ENCODE results near the gene MATCAP1. TPM values are rescaled to one million over a fixed set of nuclear protein-coding genes. Genes with fewer than 3 reads are reported as not detected.
A peak's percentile ranks its signal among the peaks of the same experiment; 100 is the strongest.

The MATCAP1 gene
- total RNA-seq, 2 donors from 2014 or later, result 16.0 to 19.7 TPM

DNA sequence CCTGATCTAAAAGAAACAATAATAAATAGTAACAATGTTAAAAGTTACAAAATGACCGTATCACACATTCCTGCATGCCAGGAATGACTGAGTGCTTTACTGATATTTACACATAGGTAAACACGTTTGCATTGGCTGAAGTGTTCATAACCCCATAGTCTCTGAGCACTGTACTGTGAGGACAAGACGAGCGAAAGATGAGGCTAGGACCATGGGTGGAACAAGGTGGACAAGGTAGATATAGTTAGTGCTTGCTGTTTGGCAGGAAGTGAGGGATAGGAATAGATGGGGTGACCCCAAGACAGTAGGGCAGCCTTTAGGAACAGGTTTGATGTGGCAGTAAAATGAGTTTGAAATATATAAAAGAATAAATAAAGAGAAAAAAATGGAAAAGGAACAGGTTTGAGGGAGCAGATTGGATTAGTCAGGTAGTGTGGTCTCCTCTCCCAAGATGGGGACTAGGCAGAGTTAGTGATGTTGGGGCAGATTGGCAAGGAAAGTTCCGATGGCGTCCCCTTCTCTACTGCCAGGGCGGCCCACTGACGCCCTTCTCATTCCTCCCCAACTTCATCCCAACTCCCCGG is 7.7 kb upstream of the MATCAP1 start:
- peaks cover 29% of the 10 kb centered on the region for H3K4me1 Mint-ChIP-seq
- peak overlapping the region; percentile 94 for H3K4me3 Mint-ChIP-seq
- no peaks in the 10 kb centered on the region for H3K27me3 Mint-ChIP-seq
- peaks cover 3% of the 10 kb centered on the region for H3K9me3 ChIP-seq (ENCODE audit: control insufficient read depth, low read length, poor library complexity, severe bottlenecking)
- DNase-seq (no peak), ATAC-seq (no peak)
- H3K27ac Mint-ChIP-seq, result peak overlapping the region; percentile 81
- peaks cover 3% of the 10 kb centered on the region for H3K36me3 Mint-ChIP-seq (ENCODE audit: low read depth)

DNA sequence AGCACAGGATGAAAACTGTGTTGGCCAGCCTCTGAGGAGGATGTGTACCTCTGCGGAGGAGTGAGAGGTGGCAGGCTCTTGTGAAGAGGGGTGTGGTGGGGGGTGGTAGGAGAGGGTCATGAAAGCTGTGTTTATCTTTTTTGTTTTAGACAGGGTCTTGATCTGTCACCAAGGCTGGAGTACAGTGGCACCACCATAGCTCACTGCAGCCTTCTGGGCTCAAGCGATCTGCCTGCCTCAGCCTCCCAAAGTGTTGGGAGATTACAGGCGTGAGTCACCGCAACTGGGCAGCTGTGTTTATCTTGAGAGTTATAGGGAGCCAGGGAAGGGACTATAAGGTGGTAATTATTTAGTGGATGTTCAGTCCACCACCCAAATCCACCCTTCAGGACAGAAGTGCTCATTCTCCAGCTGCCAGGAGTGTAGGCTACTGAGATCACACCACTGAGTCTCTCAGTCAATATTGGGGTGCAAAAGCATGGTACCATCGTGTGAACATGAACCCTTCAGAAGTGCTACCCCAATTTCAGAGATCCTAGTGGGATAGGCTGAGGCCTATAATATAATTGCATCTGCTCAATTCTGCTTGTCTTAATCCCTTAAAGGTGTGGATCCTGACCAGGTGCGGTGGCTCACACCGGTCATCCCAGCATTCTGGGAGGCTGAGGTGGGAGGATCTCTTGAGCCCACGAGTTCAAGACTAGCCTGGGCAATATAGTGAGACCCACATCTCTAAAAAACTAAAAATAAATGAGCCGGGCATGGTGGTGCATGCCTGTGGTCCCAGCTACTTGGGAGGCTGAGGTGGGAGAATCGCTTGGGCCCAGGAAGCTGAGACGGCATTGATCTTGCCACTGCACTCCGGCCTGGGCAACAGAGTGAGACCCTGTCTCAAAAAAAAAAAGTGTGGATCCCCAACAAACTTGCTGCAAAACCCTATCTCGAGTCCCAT is 7.0 kb upstream of the MATCAP1 start:
- H3K4me1 Mint-ChIP-seq, result peaks cover 24% of the 10 kb centered on the region
- no peaks in the 10 kb centered on the region for H3K36me3 Mint-ChIP-seq (ENCODE audit: low read depth)
- peaks cover 3% of the 10 kb centered on the region for H3K9me3 ChIP-seq (ENCODE audit: control insufficient read depth, low read length, poor library complexity, severe bottlenecking)
- H3K27ac Mint-ChIP-seq, result peak overlapping the region; percentile 81
- H3K4me3 Mint-ChIP-seq, result no peak overlapping the region
- DNase-seq (no peak), ATAC-seq (no peak)
- H3K27me3 Mint-ChIP-seq, result no peaks in the 10 kb centered on the region

DNA sequence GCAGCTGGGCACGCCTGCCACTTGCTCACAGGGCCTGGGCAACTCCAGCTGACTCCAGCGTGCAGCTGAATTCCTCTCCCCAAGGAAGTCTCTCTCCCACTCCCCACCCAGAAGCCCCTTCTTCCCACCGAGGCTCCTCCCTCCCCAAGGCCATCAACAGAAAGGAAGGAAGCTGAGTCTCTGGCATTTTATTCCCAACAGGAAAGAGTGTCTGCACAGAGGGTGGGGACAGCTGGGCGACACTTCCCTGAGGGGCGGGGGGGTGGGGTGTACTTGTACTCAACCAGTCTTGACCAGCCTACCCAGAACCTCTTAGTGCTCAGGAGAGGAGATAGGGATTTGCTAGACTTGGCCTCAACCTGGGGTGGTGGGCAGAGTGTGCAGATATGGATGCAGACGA is 6.3 kb upstream of the MATCAP1 start, which contains the start of gene EXOC3L1:
Gene EXOC3L1, minus strand, starts transcription at position 96 of the 400 bp plus-strand sequence. CDS start 460 bp downstream, outside the sequence.
- ATAC-seq, result no peak

DNA sequence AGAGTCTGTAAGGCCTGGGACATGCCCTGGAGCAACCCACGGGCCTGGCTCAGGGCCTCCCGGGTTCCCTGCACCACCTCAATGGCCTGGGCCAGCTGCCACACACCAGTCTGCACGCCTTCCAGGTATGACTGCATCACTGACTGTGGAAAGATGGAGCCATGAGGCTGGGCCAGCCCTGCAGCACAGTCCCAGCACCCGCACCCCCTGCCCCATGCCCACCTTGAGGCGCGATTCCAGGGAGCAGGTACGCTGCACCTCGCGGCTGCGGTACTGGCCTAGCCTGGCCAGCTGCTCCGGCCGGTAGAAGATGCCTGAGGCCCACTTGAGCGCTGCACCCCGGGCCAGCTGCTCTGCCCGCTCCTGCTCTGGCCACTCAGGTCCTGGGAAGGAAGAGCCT is 5.0 kb upstream of the MATCAP1 start:
- peaks cover 3% of the 10 kb centered on the region for H3K9me3 ChIP-seq (ENCODE audit: control insufficient read depth, low read length, poor library complexity, severe bottlenecking)
- DNase-seq, result no peak
- Mint-ChIP-seq H3K4me3 (no peak overlapping the region), H3K36me3 (ENCODE audit: low read depth) (no peaks in the 10 kb centered on the region), H3K27ac (no peak overlapping the region), H3K4me1 (peaks cover 25% of the 10 kb centered on the region), H3K27me3 (peaks cover 6% of the 10 kb centered on the region)
- ATAC-seq, result no peak

More for the DNA sequence above, 6.3 kb upstream of the MATCAP1 start, which contains the start of gene EXOC3L1:
- H3K27me3 Mint-ChIP-seq, result peaks cover 6% of the 10 kb centered on the region
- H3K36me3 Mint-ChIP-seq (ENCODE audit: low read depth), result no peaks in the 10 kb centered on the region
- peaks cover 3% of the 10 kb centered on the region for H3K9me3 ChIP-seq (ENCODE audit: control insufficient read depth, low read length, poor library complexity, severe bottlenecking)
- no peak within 1 kb of the TSS for H3K27ac Mint-ChIP-seq
- no peak for DNase-seq
- H3K4me3 Mint-ChIP-seq, result no peak within 1 kb of the TSS
- peaks cover 28% of the 10 kb centered on the region for H3K4me1 Mint-ChIP-seq

DNA sequence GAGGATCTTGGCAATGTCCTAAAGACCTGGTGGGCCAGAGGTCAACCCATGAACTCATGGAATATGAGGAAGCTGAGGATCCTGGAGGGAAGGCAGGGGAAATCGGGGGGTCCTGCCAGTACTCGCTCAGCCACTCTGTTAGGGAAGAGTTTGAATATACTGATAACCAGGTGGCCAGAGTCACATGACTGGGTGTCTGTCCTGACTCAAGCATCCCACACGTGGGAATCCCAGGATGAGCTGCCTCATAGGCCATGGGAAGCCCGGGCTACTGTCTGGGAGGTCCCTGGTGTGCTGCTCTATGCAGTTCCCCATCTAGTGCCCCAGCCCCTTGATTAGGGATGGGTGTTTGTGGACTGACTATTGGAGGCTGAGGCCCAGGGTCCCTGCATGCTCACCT is 4.6 kb upstream of the MATCAP1 start:
- peaks cover 21% of the 10 kb centered on the region for H3K4me1 Mint-ChIP-seq
- no peaks in the 10 kb centered on the region for H3K36me3 Mint-ChIP-seq (ENCODE audit: low read depth)
- peaks cover 3% of the 10 kb centered on the region for H3K9me3 ChIP-seq (ENCODE audit: control insufficient read depth, low read length, poor library complexity, severe bottlenecking)
- H3K4me3 Mint-ChIP-seq, result no peak overlapping the region
- H3K27me3 Mint-ChIP-seq, result peaks cover 6% of the 10 kb centered on the region
- ATAC-seq (no peak), DNase-seq (no peak)
- no peak overlapping the region for H3K27ac Mint-ChIP-seq

DNA sequence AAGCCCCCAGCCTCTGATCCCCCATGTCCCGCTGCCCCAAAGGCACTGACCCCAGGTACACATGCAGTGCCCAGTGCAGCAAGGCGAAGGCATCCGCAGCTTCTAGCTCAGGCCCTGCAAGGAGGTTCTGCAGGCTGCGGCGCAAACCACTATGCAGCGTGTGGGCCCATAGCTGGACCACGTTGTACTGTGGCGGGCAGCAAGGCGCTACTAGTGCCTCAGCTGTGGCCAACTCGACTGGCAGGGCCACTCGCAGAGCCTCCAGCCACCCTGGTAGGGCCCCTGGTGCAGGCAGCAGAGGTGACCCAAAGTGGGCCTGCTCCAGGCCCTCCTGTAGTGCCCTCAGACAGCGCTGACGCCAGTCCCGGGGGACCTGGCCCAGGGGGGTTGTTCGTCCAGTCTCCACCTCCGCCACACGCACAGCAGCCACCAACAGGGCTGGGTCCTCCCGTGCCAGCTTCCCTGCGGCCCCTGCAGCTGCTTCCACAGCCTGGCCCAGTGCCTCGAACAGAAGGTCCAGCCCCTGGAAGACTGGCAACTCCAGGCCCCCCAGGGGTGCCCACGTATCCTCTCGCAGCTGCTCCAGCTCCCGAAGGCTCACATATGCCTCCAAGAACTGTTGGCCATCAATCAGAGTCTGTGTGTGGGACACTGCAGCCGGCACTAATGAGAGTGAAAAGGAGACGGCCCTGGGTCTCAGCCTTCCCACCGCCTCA is 3.6 kb upstream of the MATCAP1 start:
- H3K9me3 ChIP-seq (ENCODE audit: control insufficient read depth, low read length, poor library complexity, severe bottlenecking), result peaks cover under 1% of the 10 kb centered on the region
- ATAC-seq (no peak), DNase-seq (no peak)
- Mint-ChIP-seq H3K4me3 (no peak overlapping the region), H3K4me1 (peaks cover 16% of the 10 kb centered on the region), H3K36me3 (ENCODE audit: low read depth) (no peaks in the 10 kb centered on the region), H3K27me3 (peaks cover 6% of the 10 kb centered on the region), H3K27ac (no peak overlapping the region)

DNA sequence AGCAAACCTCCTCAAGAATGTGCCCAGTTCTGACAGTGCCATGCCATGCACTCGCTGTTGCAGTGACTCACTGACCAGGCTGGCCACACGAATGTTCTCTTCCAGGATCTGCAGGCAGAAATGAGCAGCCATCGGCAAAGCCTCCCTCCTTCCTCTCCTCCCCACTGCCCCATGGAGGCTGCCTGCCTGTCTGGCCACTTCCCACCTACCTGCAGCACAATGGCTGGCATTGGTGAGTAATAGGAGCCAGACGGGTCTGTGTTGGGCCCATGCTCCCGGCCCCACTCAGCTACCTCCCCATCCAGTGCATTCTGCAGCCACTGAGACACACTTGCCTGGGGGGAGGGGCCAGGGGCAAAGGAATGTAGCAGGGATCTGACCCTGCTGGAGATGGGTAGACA is 2.8 kb upstream of the MATCAP1 start:
- ATAC-seq, result no peak
- H3K27me3 Mint-ChIP-seq, result peaks cover 6% of the 10 kb centered on the region
- no peak overlapping the region for H3K4me3 Mint-ChIP-seq
- H3K27ac Mint-ChIP-seq, result no peak overlapping the region
- no peaks in the 10 kb centered on the region for H3K9me3 ChIP-seq (ENCODE audit: control insufficient read depth, low read length, poor library complexity, severe bottlenecking)
- peaks cover 12% of the 10 kb centered on the region for H3K4me1 Mint-ChIP-seq
- no peak for DNase-seq
- H3K36me3 Mint-ChIP-seq (ENCODE audit: low read depth), result no peaks in the 10 kb centered on the region

DNA sequence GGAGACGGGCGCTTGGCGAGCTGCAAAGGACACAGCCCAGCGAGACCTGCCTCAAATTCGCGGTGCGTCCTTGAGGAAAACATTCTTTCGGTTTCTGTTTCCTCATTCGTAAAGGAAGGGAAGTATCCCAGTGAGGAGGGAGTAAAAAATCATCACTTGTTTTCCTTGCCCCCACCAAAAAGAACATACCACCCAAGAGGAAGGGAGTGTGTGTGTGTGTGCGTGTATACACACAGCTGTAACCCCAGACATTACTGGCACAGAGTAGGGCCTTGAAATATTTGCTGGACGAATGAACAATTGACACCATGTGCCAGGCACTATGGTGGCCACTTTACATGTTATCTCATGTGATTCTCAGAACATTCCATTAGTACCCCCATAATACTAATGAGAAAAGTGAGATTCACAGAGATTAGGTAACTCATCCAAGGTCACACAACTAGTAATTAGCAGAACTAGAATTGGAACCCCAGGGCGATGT is 1.9 kb upstream of the MATCAP1 start:
- DNase-seq (no peak), ATAC-seq (no peak)
- Mint-ChIP-seq H3K36me3 (ENCODE audit: low read depth) (no peaks in the 10 kb centered on the region), H3K27ac (peak overlapping the region; percentile 83), H3K27me3 (peaks cover 6% of the 10 kb centered on the region), H3K4me1 (peaks cover 9% of the 10 kb centered on the region), H3K4me3 (peak overlapping the region; percentile 96)
- no peaks in the 10 kb centered on the region for H3K9me3 ChIP-seq (ENCODE audit: control insufficient read depth, low read length, poor library complexity, severe bottlenecking)

DNA sequence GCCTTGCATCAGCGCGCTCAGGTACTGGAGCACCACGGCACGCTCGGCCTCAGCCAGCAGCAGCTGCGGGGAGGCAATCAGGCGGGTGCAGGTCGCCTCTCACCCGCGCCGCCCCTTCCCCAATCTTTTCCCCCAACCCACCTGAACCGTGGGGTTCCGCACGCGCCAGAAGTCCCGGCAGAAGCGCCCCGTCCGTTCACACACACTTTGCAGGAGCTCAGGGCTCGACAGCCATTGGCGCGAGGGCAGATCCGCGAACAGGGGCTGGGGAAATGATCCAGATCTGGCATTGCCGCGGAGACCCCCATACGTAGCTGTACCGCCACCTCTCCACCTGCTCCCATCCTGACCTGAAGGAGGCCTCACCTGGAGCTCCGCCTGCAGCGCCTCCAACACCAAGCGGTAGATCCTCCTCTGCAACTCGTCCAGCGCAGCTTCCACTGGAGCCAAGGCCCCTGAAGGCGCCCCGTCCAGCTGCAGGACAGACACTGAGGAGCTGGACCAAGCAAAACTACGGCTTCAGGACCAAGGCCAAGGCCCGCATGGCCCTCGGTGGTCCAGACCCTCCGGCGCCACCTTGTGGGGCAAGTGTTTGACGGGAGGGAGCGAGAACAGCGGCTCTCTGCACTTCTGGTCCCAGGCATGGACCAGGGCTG is 1.4 kb upstream of the MATCAP1 start:
- H3K36me3 Mint-ChIP-seq (ENCODE audit: low read depth), result no peaks in the 10 kb centered on the region
- no peaks in the 10 kb centered on the region for H3K9me3 ChIP-seq (ENCODE audit: control insufficient read depth, low read length, poor library complexity, severe bottlenecking)
- H3K27me3 Mint-ChIP-seq, result peaks cover 6% of the 10 kb centered on the region
- H3K27ac Mint-ChIP-seq, result peak overlapping the region; percentile 83
- peak; percentile 68 to 83 (median 70) for DNase-seq
- H3K4me1 Mint-ChIP-seq, result peaks cover 9% of the 10 kb centered on the region
- ATAC-seq, result peak; percentile 20
- peak overlapping the region; percentile 96 for H3K4me3 Mint-ChIP-seq

DNA sequence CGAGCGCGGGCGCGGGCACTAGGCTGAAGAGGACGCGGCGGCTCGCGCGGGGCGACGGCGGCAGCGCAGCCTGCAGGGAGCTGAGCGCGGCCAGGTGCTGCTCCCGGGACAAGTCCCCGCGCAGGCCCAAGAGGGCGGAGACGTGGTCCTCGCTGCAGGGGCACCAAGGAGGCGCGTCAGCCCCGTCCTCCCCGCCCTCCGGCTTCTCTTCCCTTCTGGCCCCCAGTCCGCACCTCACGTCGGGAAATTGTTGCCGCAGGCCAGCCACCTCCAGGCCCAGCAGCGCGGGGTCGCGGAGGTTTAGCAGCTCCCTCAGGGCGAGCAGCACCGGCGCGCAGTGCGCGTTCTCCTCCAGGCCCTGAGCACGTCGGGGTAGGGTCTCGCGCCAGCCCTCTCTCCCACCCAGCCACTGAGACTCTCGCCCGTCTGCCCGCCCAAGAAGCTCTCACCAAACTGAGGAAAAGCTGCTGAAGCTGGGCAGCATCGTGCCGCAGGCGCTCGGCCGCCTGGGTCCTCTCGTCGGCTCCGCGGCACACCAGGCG is 761 bp upstream of the MATCAP1 start:
- Mint-ChIP-seq H3K4me3 (peak overlapping the region; percentile 81), H3K27me3 (peaks cover 6% of the 10 kb centered on the region), H3K36me3 (ENCODE audit: low read depth) (no peaks in the 10 kb centered on the region), H3K4me1 (peaks cover 9% of the 10 kb centered on the region), H3K27ac (no peak overlapping the region)
- no peaks in the 10 kb centered on the region for H3K9me3 ChIP-seq (ENCODE audit: control insufficient read depth, low read length, poor library complexity, severe bottlenecking)
- ATAC-seq (peak; percentile 6), DNase-seq (peak in 2 of 3 donors; percentile 23 to 44)

DNA sequence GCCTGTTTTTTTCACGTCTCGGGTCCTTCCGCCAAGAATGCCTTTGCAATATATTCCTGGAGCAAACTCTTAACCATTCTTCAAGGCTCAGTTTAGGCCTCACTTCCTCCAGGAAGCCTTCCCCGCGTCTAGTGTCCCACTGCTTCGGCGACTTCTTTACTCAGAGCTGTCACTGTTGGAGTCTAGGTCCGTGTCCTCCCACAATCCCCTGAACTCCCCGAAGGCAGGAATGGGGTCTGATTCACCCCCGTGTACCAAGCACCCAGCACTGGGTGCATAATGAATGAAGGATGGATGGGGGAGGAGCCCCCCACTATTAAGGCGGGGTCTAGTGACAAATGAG is 508 bp downstream of the MATCAP1 start:
- Mint-ChIP-seq H3K4me3 (no peak overlapping the region), H3K27ac (no peak overlapping the region), H3K27me3 (peaks cover 11% of the 10 kb centered on the region), H3K4me1 (peaks cover 15% of the 10 kb centered on the region), H3K36me3 (ENCODE audit: low read depth) (no peaks in the 10 kb centered on the region)
- ATAC-seq (no peak), DNase-seq (no peak)
- H3K9me3 ChIP-seq (ENCODE audit: control insufficient read depth, low read length, poor library complexity, severe bottlenecking), result no peaks in the 10 kb centered on the region

DNA sequence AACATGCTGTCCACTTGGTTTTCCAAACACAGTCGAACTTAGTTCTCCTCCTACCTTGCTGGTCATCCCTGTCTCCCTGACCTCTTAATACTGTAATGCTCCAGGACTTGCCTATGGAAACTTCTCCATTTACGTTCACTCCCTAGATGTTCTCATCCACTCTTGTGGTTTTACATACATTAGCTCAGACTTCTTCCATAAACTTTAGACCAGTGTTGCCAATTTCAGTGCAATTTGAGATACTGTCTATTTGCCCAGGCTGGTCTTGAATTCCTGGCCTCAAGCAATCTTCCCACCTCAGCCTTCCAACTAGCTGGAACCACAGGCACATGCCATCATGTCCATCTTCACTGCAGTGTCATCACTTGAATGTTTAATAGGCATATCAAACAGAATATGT is 1.5 kb downstream of the MATCAP1 start:
- no peaks in the 10 kb centered on the region for H3K36me3 Mint-ChIP-seq (ENCODE audit: low read depth)
- H3K27ac Mint-ChIP-seq, result no peak overlapping the region
- peaks cover 16% of the 10 kb centered on the region for H3K27me3 Mint-ChIP-seq
- DNase-seq (no peak), ATAC-seq (no peak)
- H3K9me3 ChIP-seq (ENCODE audit: control insufficient read depth, low read length, poor library complexity, severe bottlenecking), result no peaks in the 10 kb centered on the region
- no peak overlapping the region for H3K4me3 Mint-ChIP-seq
- H3K4me1 Mint-ChIP-seq, result peaks cover 20% of the 10 kb centered on the region

Measured in T-helper 17 cell (primary cell).